NCI-H524 treated with DMSO at 0.1 percent for 48 hours (cell line): Measurements from ENCODE around the gene ZNF487.
"Not testable (repeated sequence)": the region's sequence is repeated elsewhere in the genome, so short reads cannot be mapped to it uniquely, and the experiment has no call there.

Source experiments
- DNase-seq: peaks from one replicate; lab custom pipeline; 2025; lab: John Stamatoyannopoulos, UW

The ZNF487 gene

GRCh38 chr10:43404704-43405084, 32.2 kb upstream of the ZNF487 start:
- DNase-seq = no peak

DNA sequence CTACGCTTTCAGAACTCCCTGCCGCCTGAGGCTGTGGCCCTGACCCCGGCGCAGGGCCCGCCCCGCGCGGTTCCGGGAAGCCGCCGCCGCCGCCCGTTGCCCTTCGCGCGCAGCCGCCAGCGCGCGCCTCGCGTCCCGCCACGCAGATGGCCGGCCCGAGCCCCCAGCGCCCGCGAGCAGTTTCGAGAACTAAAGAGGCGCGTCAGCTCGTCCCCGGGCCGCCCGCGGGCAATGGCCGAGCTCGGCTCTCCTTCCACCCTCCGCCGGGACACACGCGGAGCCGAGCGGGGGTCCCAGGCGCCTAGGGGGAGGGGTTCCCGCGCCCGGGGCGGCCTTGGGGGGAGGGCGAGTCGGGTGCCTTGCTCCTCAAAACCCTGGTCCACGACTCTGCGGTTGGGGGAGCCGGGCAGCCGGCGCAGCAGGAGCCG, 29.7 kb upstream of the ZNF487 start:
- DNase-seq = no peak

DNA sequence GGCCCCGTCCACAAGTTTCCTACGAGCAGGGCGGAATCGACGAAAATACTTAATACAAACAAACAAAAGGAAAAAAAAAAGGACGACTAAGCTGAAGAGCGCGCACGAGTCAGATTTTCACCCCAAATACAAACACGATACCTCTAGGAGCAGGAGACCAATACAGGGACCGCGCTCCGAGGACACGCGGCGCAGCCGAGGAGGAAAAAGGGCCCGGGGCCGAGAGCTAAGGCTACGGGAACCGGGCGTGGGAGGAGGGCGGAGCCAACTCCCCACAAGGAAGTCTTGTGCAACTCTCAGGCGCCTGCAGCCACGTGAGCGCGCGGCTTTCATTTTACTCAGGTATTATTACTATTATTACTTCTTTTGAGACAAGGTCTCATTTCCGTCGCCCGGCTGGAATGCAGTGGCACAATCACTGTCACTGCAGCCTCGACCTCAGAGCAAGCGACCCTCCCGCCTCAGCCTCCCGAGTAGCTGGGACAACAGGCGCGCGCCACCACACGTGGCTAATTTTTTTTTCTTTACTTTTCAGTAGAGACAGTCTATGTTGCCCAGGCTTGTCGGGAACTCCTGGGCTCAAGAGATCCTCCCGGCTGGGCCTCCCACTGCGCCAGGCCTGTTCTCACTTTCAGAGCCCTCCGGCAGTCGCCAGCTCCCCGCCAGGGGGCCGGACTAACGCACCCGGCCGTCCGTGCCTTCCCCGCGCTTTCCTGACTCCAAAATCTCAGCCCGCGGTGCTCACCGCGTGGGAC, 29.2 kb upstream of the ZNF487 start:
- no peak for DNase-seq

DNA sequence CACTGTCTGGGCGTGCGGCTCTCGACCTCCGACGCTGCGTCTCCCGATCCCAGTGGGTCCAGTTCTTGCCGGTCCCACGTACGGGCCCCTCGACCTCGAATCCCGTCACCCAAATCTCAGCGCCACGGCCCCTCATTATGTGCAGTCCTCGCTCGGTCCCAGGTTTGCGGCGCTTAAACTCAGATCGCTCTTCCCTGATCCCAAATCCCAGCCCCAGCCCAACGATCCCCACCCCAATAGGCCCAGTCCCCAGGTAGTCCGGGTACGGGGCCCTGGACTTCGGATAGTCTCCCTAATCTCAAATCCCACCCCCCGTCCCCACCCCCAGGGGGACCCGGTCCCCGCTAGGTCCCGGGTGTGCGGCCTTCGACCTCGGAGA, 28.6 kb upstream of the ZNF487 start:
- DNase-seq = no peak

DNA sequence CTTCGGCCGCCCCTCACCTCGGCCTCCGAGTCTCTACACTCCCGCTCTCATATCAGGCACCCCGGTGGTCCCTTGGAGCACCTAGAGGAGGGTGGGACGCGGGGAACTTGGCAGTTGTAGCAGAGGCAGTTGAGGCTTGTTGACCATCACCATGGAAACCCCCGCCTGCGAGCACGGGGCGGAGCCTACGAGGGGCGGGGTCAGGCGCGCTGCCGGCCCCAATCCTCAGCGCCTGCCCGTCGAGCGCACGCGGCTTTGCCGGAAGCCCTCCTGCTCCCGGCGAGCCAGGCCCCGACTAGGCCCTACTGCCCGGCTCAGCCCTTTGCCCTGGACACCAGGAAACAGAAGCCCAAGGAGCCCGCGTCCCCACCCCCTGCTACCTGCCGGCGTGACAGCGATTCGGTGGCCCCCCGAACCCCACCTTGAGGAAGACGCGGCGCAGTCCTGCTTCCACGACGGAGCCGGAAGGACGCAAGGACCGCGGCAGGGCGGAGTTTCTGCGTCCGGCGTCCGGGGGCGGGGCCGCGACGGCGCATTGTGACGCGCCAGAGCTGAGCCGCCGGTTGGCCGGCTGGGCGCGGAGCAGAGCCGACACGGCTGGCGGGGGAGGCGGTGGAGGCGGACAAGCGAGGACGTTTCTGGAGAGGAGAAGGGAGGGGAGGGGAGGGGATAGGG, 28.1 kb upstream of the ZNF487 start, which contains the start of gene HNRNPF:
HNRNPF (minus strand) TSS at position 477 of the 675 bp plus-strand sequence. CDS start 21,302 bp downstream, outside the sequence.
- DNase-seq = no peak

DNA sequence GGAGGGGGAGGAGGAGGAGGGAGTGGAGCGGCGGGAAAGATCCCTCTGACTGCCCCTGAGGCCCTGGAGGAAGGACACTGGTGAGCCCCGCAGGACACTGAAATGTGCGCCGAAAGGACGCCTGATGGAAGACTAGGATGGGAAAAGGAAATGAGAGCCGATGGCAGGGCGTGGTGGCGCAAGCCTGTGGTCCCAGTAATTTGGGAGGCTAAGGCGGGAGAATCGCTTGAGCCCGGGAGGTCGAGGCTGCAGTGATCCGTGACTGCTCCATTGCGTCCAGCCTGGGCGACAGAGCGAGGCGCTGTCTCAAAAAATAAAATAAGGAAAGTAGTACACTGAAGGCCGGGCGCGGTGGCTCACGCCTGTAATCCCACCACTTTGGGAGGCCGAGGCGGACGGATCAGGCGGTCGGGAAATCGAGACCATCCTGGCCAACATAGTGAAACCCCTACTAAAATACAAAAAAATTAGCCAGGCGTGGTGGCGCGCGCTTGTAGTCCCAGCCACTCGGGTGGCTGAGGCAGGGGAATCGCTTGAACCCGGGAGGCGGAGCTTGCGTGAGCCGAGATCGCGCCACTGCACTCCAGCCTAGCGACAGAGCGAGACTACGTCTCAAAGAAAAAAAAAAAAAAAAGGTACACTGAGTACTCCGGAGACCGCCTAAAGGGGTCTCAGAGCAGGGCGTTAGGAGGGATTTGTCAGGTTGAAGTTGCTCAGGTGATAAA, 27.4 kb upstream of the ZNF487 start:
- no peak for DNase-seq

DNA sequence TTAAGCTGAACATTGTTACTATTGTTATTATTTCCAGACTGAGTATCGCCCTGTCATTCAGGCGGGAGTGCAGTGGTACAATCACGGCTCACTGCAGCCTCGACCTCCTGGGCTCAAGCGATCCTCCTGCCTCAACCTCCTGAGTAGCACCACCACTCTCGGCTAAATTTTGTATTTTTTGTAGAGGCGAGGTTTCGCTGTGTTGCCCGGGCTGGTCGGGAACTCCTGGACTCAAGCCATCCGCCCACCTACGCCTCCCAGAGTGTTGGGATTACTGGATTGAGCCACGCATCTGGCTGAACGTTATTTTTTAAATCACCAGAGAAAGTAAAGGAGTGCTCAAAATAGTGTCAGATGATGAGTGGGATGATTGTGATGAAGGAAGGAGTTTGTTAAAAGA, 26.6 kb upstream of the ZNF487 start:
- no peak for DNase-seq

GRCh38 chr10:43411536-43411935, 25.4 kb upstream of the ZNF487 start:
- no peak for DNase-seq

DNA sequence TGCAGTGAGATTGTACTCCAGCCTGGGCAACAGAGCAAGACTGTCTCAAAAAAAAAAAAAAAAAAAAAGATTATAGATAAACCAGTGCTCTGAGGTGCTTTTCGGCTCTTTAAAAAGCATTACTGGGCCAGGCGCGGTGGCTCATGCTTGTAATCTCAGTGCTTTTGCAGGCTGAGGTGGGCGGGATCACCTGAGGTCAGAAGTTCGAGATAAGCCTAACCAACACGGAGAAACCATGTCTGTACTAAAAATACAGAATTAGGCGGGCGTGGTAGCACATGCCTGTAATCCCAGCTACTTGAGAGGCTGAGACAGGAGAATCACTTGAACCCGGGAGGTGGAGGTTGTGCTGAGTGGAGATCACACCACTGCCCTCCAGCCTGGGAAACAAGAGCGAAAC, 21.4 kb upstream of the ZNF487 start:
- no peak for DNase-seq

GRCh38 chr10:43417950-43418768, 18.8 kb upstream of the ZNF487 start:
- no peak for DNase-seq

- DNase-seq = no peak
Observed at GRCh38 chr10:43419997-43420368, 16.9 kb upstream of the ZNF487 start.

- DNase-seq = no peak
Observed at GRCh38 chr10:43420369-43421200, 16.3 kb upstream of the ZNF487 start.

- no peak for DNase-seq
Observed at GRCh38 chr10:43421201-43421507, 15.8 kb upstream of the ZNF487 start.

DNA sequence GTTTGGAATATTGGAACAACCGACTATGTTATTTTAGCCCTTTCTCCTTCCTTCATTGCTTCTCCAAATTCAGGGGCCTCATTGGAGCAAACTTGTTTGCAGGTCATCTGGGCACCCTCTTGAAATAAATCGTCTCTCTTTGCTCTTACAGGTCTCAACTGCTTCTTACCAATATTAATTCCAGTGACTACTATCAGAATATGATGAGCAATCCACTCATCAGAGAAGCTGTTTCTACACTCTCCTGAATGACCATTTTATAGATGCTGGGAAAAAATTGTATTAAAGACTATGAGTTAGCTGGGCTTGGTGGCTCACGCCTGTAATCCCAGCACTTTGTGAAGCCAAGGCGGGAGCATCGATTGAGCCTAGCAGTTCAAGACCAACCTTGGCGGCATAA, 15.4 kb upstream of the ZNF487 start:
- no peak for DNase-seq

DNA sequence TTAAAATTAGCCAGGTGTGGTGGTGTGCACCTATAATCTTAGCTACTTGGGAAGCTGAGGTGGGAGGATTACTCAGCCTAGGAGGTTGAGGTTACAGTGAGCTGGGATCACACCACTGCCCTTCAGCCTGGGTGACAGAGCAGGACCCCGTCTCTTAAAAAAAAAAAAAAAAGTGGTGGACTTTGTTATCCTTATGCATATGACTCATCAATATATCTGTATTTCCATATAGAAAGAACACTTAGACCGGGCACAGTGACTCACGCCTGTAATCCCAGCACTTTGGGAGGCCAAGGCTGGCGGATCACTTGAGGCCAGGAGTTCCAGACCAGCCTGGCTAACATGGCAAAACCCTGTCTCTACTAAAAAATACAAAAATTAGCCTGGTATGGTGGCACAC, 15.0 kb upstream of the ZNF487 start:
- not testable (repeated sequence) for DNase-seq

DNA sequence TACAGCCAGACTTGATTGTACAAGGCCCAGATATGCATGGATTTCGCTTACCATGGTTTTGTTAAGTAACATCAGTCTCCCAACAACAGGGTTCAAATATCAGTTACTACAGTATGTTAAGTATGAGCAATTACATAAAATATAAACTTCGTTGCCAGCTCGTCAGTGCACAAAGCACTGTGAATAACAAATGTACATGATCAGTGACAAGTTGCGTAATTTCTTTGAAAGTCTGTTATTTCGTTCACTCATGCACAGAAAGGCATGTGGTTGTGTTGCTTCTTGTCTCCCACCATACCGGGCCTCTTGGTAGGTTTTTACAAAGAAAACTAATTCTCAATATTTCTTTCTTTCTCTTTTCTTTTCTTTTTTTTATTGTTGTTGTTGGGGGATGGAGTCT, 12.5 kb upstream of the ZNF487 start:
- no peak for DNase-seq

DNA sequence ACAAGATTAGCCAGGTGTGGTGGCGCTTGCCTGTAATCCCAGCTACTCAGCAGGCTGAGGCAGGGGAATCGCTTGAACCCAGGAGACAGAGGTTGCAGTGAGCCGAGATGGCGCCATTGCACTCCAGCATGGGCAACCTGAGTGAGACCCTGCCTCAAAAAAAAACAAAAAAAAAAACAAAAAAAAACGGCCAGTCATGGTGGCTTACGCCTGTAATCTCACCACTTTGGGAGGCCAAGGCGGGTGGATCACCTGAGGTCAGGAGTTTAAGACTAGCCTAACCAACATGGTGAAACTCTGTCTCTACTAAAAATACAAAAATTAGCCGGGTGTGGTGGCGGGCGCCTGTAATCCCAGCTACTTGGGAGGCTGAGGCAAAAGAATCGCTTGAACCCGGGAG, 10.4 kb upstream of the ZNF487 start:
- not testable (repeated sequence) for DNase-seq

DNA sequence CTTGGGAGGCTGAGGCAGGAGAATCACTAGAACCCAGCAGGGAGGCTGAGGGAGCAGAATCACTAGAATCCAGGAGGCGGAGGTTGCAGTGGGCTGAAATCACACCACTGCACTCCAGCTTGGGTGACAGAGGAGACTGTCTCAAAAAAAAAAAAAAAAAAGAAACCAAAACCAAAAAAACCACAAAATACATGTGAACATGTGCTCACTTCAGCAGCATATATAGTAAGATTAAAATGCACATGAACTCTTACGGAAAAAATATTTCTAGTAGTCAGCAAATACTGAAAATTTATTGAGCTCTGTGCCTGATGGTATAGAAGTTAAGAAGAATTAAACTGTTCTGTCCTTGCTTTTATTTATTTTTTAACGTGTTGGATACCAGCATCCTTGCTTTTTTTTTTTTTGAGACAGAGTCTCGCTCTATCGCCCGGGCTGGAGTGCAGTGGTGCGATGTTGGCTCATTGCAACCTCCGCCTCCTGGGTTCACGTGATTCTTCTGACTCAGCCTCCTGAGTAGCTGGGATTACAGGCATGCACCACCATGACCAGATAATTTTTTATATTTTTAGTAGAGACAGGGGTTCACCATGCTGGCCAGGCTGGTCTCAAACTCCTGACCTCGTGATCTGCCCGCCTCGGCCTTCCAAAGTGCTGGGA, 9.6 kb upstream of the ZNF487 start:
- no peak for DNase-seq

- DNase-seq = no peak
Observed at GRCh38 chr10:43430926-43431663, 5.8 kb upstream of the ZNF487 start.
